Bronchial epithelial cell (primary cell): ENCODE results near the gene FAM229B. TPM values are rescaled to one million over a fixed set of nuclear protein-coding genes. Genes with fewer than 3 reads are reported as not detected.
"Not testable (repeated sequence)": the region's sequence is repeated elsewhere in the genome, so short reads cannot be mapped to it uniquely, and the experiment has no call there.

Experiments
- DNase-seq: peaks from one replicate; pipeline ENCODE4 v3.0.0-alpha.2; 2010; ENCODE audit warnings: low read depth
- FAIRE-seq: peaks from 2 replicates; lab custom pipeline; 2011; peaks lifted over from hg19 to GRCh38; lab: Jason Lieb, UNC
- H3K27me3 ChIP-seq: 2 replicates; pipeline ENCODE4 v1.5.1; 2011; ENCODE audit warnings: low read length; ENCODE audit not compliant: control insufficient read depth, insufficient read depth
- H3K36me3 ChIP-seq: 2 replicates; pipeline ENCODE4 v1.5.1; 2011; ENCODE audit warnings: low read length; ENCODE audit not compliant: control insufficient read depth, insufficient read depth
- H3K4me3 ChIP-seq: 2 replicates; pipeline ENCODE4 v1.5.1; 2011; ENCODE audit warnings: mild to moderate bottlenecking, low read depth, low read length, control low read depth
- total RNA-seq: library from RNA; depleted of rRNA; stranded (reverse); fragments of >200 nt; gene quantifications from 2 replicates; pipeline ENCODE4 v1.2.1, GENCODE V29; 2014
- TF ChIP-seq, protein P1 (sequence below): IDR thresholded peaks from 2 replicates; pipeline ENCODE4 v1.5.1; 2011; ENCODE audit warnings: mild to moderate bottlenecking, moderate library complexity, low read length, control low read depth, inconsistent platforms; ENCODE audit not compliant: insufficient read depth, severe bottlenecking

Gene FAM229B
- total RNA-seq, 1 donor from 2014 or later, result 1.6 TPM

DNA sequence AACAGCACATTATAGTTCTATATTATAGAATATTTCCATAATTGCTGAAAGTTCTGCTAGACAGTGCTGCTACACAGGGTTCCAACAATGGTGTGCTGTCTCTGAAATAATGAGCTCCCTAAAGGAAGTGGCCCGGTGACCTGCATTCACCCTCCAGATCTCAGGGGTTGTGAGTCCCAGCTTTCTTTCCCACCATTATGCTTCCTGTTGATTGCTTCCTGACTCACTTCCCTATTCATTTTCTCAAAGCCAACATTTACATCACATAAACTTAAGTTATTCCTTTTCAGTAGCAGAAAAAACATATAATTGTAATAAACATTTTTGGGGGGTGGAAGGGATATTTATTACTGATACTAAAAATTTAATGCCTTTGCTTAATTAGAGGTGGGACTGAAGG, 46.4 kb upstream of the FAM229B start:
- Histone ChIP-seq H3K36me3 (no peaks in the 10 kb centered on the region), H3K27me3 (no peaks in the 10 kb centered on the region), H3K4me3 (no peak overlapping the region)
- DNase-seq (no peak), FAIRE-seq (no peak)
- TF ChIP-seq, protein P1, sequence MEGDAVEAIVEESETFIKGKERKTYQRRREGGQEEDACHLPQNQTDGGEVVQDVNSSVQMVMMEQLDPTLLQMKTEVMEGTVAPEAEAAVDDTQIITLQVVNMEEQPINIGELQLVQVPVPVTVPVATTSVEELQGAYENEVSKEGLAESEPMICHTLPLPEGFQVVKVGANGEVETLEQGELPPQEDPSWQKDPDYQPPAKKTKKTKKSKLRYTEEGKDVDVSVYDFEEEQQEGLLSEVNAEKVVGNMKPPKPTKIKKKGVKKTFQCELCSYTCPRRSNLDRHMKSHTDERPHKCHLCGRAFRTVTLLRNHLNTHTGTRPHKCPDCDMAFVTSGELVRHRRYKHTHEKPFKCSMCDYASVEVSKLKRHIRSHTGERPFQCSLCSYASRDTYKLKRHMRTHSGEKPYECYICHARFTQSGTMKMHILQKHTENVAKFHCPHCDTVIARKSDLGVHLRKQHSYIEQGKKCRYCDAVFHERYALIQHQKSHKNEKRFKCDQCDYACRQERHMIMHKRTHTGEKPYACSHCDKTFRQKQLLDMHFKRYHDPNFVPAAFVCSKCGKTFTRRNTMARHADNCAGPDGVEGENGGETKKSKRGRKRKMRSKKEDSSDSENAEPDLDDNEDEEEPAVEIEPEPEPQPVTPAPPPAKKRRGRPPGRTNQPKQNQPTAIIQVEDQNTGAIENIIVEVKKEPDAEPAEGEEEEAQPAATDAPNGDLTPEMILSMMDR, result no peak

DNA sequence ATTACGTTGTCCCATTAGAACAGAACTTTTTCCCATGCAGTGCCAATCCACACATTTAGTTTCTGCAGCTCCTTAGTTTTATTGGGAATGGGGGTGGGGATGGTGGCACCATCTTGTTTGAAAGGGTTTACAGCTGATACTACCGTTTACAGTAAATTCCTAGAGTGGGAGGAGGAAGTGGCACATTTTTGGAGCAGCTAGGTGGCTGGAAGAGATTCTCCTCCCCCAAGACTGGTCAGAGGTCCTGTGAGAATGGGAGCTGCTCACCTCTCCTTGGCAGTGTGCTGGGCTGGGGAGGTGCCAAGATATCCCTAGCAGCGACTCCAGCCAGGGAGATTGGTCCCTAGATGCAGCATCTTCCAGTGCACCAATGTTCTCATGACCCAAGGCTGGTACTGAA, 45.9 kb upstream of the FAM229B start:
- Histone ChIP-seq H3K36me3 (no peaks in the 10 kb centered on the region), H3K27me3 (no peaks in the 10 kb centered on the region), H3K4me3 (no peak overlapping the region)
- DNase-seq, result no peak
- TF ChIP-seq, protein P1, result no peak
- FAIRE-seq, result peak; percentile 32

DNA sequence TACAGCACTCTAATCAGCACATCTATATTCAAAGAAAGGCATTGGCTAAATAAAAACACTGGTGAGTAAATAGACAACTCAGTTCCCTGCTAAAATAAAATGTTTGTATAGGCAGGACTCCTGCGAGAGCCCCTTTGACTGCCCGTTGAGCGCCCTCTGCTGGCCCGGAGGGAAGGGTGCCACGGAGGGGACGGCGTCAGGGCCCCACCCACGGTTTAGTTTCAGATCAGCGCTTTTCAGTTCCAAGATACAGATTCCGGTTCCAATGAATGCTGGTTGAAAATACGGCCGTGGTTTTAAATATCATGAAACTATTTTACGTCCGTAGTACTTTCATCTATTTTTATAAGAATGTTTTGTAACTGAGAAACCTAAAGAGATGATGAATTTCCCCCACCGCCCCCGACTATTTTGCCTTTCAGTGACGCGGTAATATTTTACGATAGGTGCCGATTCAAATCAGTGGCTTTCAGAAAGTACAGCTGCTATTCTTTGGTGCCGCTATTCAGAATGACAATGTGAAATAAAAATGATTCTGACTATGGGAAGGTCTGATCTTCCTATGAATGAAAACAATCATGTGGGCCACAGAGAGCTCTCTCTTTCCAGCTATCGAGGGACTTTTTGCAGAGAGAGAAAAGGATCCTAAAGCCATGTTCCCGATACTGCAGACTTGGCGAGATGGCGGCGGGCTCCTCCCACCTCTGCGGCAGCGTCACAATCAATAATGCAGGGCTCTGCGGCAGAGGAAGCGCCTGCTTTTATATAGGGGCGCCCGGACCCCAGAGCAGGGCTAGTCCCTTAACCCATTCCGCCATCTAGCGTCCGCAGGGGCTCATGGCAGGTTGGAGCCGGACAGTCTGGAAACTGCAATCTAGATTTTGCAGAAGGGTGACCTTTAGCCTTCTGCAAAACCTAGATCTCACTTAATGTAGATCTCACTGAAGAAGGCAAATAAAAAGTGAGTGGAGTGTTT, 44.1 kb upstream of the FAM229B start:
- peak; percentile 75 for DNase-seq
- H3K4me3 ChIP-seq, result peak overlapping the region; percentile 60
- H3K36me3 ChIP-seq, result no peaks in the 10 kb centered on the region
- H3K27me3 ChIP-seq, result no peaks in the 10 kb centered on the region
- TF ChIP-seq, protein P1, result peak; percentile 96
- FAIRE-seq, result no peak

DNA sequence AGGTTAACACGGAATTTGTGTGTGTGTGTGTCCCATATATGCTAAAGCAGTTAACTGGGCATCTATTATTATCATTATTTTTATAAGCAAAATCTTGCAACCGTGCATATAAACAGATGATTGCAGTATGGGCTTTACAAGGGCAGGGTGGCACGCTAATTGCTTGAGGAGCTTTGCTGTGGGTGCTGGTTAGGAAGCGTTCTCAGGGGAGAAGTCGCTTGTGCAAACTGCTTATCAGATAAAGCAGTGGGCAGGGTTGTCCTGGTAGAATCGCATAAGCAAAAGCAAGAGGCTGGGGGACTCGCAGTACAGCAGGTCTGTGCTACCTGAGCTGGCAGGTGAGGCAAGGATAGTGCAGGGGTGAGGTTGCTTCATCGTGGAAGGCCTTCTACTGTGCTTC, 43.2 kb upstream of the FAM229B start:
- no peak overlapping the region for H3K4me3 ChIP-seq
- FAIRE-seq, result no peak
- H3K36me3 ChIP-seq, result no peaks in the 10 kb centered on the region
- DNase-seq, result no peak
- no peaks in the 10 kb centered on the region for H3K27me3 ChIP-seq
- TF ChIP-seq, protein P1, result no peak

DNA sequence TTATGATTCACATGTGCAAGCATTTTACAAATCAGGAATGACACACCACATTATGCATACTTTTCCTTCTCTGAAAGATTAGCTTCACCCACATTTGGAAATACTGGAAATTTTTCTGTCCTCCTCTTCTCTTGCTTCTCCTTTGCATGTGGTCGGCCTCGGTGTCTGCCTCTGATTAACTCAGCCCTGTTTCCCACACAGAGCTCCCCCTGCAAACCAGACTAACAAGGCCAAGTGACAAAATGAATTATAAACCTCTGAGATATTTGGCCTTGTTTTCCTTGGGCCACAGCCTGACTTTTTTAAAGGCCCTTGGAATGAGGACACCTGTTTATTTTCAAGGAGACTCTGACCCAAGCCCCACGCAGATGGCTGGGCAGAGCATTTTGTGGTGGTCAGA, 42.5 kb upstream of the FAM229B start:
- DNase-seq (peak; percentile 44), FAIRE-seq (no peak)
- TF ChIP-seq, protein P1, result no peak
- Histone ChIP-seq H3K36me3 (no peaks in the 10 kb centered on the region), H3K4me3 (no peak overlapping the region), H3K27me3 (no peaks in the 10 kb centered on the region)

DNA sequence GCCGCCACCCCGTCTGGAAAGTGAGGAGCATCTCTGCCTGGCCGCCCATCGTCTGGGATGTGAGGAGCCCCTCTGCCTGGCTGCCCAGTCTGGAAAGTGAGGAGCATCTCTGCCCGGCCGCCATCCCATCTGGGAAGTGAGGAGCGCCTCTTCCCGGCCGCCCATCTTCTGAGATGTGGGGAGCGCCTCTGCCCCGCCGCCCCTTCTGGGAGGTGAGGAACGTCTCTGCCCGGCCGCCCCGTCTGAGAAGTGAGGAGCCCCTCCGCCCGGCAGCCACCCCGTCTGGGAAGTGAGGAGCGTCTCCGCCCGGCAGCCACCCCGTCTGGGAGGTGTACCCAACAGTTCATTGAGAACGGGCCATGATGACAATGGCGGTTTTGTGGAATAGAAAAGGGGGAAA, 39.9 kb upstream of the FAM229B start:
- FAIRE-seq, DNase-seq, H3K27me3 ChIP-seq, H3K4me3 ChIP-seq, H3K36me3 ChIP-seq: not testable (repeated sequence)
